ENCODE measurements around the gene MTAP. TPM values are rescaled to one million over a fixed set of nuclear protein-coding genes. Genes with fewer than 3 reads are reported as not detected.

MTAP gene
- polyA plus RNA-seq, 1 donor (not counting 4 experiments of a cell fraction or from before 2014, with no cell fraction given) = 48.7 TPM

GRCh38 chr9:21815643-21816042, 13.2 kb downstream of the MTAP start:
- dilution Hi-C loops (cut with MboI; ENCODE audit: extremely low pct_ligation_motif_present, low sequenced_read_pairs) = no loop called here
- Histone ChIP-seq H3K4me3 (ENCODE audit: control insufficient read depth in 2 of 3, extremely low read depth in 1 of 3, insufficient read depth in 2 of 3, low read depth in 1 of 3, low read length in 3 of 3) (no peak overlapping the region), H3K4me2 (ENCODE audit: control insufficient read depth, extremely low read depth, insufficient read depth, low read depth, low read length) (no peak overlapping the region), H2AFZ (ENCODE audit: control insufficient read depth, low read length) (no peak overlapping the region), H3K79me2 (ENCODE audit: control insufficient read depth, insufficient read depth, low read length) (peaks cover 79% of the 10 kb centered on the region), H3K27ac (ENCODE audit: control insufficient read depth, insufficient read depth, low read length) (no peak overlapping the region), H3K9me3 (ENCODE audit: control insufficient read depth, low read depth, low read length) (no peaks in the 10 kb centered on the region), H4K20me1 (ENCODE audit: control insufficient read depth, extremely low read depth, insufficient read depth, low read length) (peaks cover 3% of the 10 kb centered on the region), H3K9me1 (ENCODE audit: control insufficient read depth, extremely low read depth, insufficient read depth, low read length) (no peaks in the 10 kb centered on the region), H3K4me1 (ENCODE audit: control insufficient read depth, extremely low read depth, insufficient read depth, low read length) (peaks cover 30% of the 10 kb centered on the region), H3K9ac (ENCODE audit: control insufficient read depth, extremely low read depth, insufficient read depth, low read length) (no peak overlapping the region), H3K27me3 (ENCODE audit: control insufficient read depth, extremely low read depth, insufficient read depth, low read length) (no peaks in the 10 kb centered on the region), H3K36me3 (ENCODE audit: control insufficient read depth in 2 of 2, extremely low read depth in 1 of 2, insufficient read depth in 2 of 2, low read length in 2 of 2) (peaks cover 21 to 30% of the 10 kb centered on the region in 2 experiments)
- DNase-seq (ENCODE audit: low read depth, low spot score) = no peak
- FAIRE-seq = no peak
- TF ChIP-seq, protein P1, sequence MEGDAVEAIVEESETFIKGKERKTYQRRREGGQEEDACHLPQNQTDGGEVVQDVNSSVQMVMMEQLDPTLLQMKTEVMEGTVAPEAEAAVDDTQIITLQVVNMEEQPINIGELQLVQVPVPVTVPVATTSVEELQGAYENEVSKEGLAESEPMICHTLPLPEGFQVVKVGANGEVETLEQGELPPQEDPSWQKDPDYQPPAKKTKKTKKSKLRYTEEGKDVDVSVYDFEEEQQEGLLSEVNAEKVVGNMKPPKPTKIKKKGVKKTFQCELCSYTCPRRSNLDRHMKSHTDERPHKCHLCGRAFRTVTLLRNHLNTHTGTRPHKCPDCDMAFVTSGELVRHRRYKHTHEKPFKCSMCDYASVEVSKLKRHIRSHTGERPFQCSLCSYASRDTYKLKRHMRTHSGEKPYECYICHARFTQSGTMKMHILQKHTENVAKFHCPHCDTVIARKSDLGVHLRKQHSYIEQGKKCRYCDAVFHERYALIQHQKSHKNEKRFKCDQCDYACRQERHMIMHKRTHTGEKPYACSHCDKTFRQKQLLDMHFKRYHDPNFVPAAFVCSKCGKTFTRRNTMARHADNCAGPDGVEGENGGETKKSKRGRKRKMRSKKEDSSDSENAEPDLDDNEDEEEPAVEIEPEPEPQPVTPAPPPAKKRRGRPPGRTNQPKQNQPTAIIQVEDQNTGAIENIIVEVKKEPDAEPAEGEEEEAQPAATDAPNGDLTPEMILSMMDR (optimal IDR thresholded peaks at IDR 0.05 in 1 of 3, IDR thresholded peaks at IDR 0.05 in 1 of 3, conservative IDR thresholded peaks at IDR 0.05 in 1 of 3; ENCODE audit: extremely low read depth in 1 of 3, insufficient read depth in 2 of 3, low read length in 3 of 3) = no peak
- TF ChIP-seq EZH2 (IDR thresholded peaks at IDR 0.05; ENCODE audit: low read length) = no peak

GRCh38 chr9:21817176-21817575, 14.7 kb downstream of the MTAP start:
- FAIRE-seq (no peak), DNase-seq (ENCODE audit: low read depth, low spot score) (no peak)
- no peak overlapping the region for H3K4me3 ChIP-seq (ENCODE audit: control insufficient read depth in 2 of 3, extremely low read depth in 1 of 3, insufficient read depth in 2 of 3, low read depth in 1 of 3, low read length in 3 of 3)
- no peak for TF ChIP-seq EZH2 (IDR thresholded peaks at IDR 0.05; ENCODE audit: low read length)
- TF ChIP-seq, protein P1 (optimal IDR thresholded peaks at IDR 0.05 in 1 of 3, IDR thresholded peaks at IDR 0.05 in 1 of 3, conservative IDR thresholded peaks at IDR 0.05 in 1 of 3; ENCODE audit: extremely low read depth in 1 of 3, insufficient read depth in 2 of 3, low read length in 3 of 3) = no peak
- H3K27me3 ChIP-seq (ENCODE audit: control insufficient read depth, extremely low read depth, insufficient read depth, low read length) = no peaks in the 10 kb centered on the region
- H4K20me1 ChIP-seq (ENCODE audit: control insufficient read depth, extremely low read depth, insufficient read depth, low read length) = peaks cover 3% of the 10 kb centered on the region
- H3K9me3 ChIP-seq (ENCODE audit: control insufficient read depth, low read depth, low read length) = no peaks in the 10 kb centered on the region
- peaks cover 16% of the 10 kb centered on the region for H3K4me1 ChIP-seq (ENCODE audit: control insufficient read depth, extremely low read depth, insufficient read depth, low read length)
- dilution Hi-C loops (cut with MboI; ENCODE audit: extremely low pct_ligation_motif_present, low sequenced_read_pairs) = no loop called here
- H3K79me2 ChIP-seq (ENCODE audit: control insufficient read depth, insufficient read depth, low read length) = peaks cover 67% of the 10 kb centered on the region
- no peak overlapping the region for H2AFZ ChIP-seq (ENCODE audit: control insufficient read depth, low read length)
- no peak overlapping the region for H3K4me2 ChIP-seq (ENCODE audit: control insufficient read depth, extremely low read depth, insufficient read depth, low read depth, low read length)
- no peaks in the 10 kb centered on the region for H3K9me1 ChIP-seq (ENCODE audit: control insufficient read depth, extremely low read depth, insufficient read depth, low read length)
- no peak overlapping the region for H3K27ac ChIP-seq (ENCODE audit: control insufficient read depth, insufficient read depth, low read length)
- no peak overlapping the region for H3K9ac ChIP-seq (ENCODE audit: control insufficient read depth, extremely low read depth, insufficient read depth, low read length)
- peaks cover 19 to 24% of the 10 kb centered on the region in 2 experiments for H3K36me3 ChIP-seq (ENCODE audit: control insufficient read depth in 2 of 2, extremely low read depth in 1 of 2, insufficient read depth in 2 of 2, low read length in 2 of 2)
